Measurements from ENCODE around the gene ZNF229. TPM values are rescaled to one million over a fixed set of nuclear protein-coding genes. Genes with fewer than 3 reads are reported as not detected.
"Not testable (repeated sequence)": the region's sequence is repeated elsewhere in the genome, so short reads cannot be mapped to it uniquely, and the experiment has no call there.

Gene ZNF229
- total RNA-seq, 1 experiment from 2014 or later, result not detected

GRCh38 chr19:44389268-44389667, 59.0 kb downstream of the ZNF229 start:
- DNase-seq, H3K4me3 ChIP-seq: not testable (repeated sequence)
- peaks cover 30% of the 10 kb centered on the region for H3K9me3 ChIP-seq (replicated peaks)

More at GRCh38 chr19:44389268-44389667, 59.0 kb downstream of the ZNF229 start:
- not testable (repeated sequence) for H3K27ac ChIP-seq, H3K27me3 ChIP-seq, H3K36me3 ChIP-seq, H3K4me1 ChIP-seq

Other genes with a start within 250 kb of the ZNF229 start
- 20.2 and 22.0 TPM in 2 replicates for gene ZNF227, start 235.9 kb downstream of the ZNF229 start, total RNA-seq (2014; rRNA removed; shearing (Covaris generic))
- gene ZNF233, start 188.6 kb downstream of the ZNF229 start, total RNA-seq (2014; rRNA removed; shearing (Covaris generic)), result 0.08 TPM in 2 replicates
- gene ZNF235, start 143.4 kb downstream of the ZNF229 start, total RNA-seq (2014; rRNA removed; shearing (Covaris generic)), result 8.0 and 8.2 TPM in 2 replicates
- gene ZNF112, start 91.8 kb downstream of the ZNF229 start, total RNA-seq (2014; rRNA removed; shearing (Covaris generic)), result 8.5 and 11.7 TPM in 2 replicates
- 1.3 and 2.0 TPM in 2 replicates for gene ZNF285, start 46.9 kb downstream of the ZNF229 start, total RNA-seq (2014; rRNA removed; shearing (Covaris generic))
- gene ZNF180, start 52.0 kb upstream of the ZNF229 start, total RNA-seq (2014; rRNA removed; shearing (Covaris generic)), result 12.3 and 13.9 TPM in 2 replicates
- not detected in 2 replicates for gene CEACAM20, start 81.2 kb upstream of the ZNF229 start, total RNA-seq (2014; rRNA removed; shearing (Covaris generic))
- not detected in 2 replicates for gene IGSF23, start 165.1 kb upstream of the ZNF229 start, total RNA-seq (2014; rRNA removed; shearing (Covaris generic))
- 42.2 and 45.4 TPM in 2 replicates for gene PVR, start 195.4 kb upstream of the ZNF229 start, total RNA-seq (2014; rRNA removed; shearing (Covaris generic))
- gene CEACAM19, start 223.0 kb upstream of the ZNF229 start, total RNA-seq (2014; rRNA removed; shearing (Covaris generic)), result 2.4 and 2.5 TPM in 2 replicates

Measured in SJCRH30 (cell line).